Neural cell (in vitro differentiated cells): ENCODE results near the gene KRT76. TPM values are rescaled to one million over a fixed set of nuclear protein-coding genes. Genes with fewer than 3 reads are reported as not detected.

Experiments used
- H2AFZ ChIP-seq: fragments of 200-600, 300-800 bp; sonication (generic), shearing (Covaris generic); 2 replicates; pipeline ENCODE4 v1.6.0; 2014; ENCODE audit warnings: low read depth, mild to moderate bottlenecking, antibody characterized with exemption, low read length, moderate library complexity
- H3F3A ChIP-seq: fragments of 200-600 bp; shearing (Covaris generic); 2 replicates; pipeline ENCODE4 v1.6.1; 2016; ENCODE audit warnings: mild to moderate bottlenecking, moderate library complexity, mixed read lengths, antibody characterized with exemption, low read length; ENCODE audit not compliant: insufficient read depth, poor library complexity, severe bottlenecking
- H3K27ac ChIP-seq: fragments of 200-600, 300-800 bp; sonication (generic), shearing (Covaris generic); 2 replicates; pipeline ENCODE4 v1.5.1; 2014; ENCODE audit warnings: mild to moderate bottlenecking, low read length, moderate library complexity
- H3K27me3 ChIP-seq: fragments of 300-800, 200-600 bp; sonication (generic), shearing (Covaris generic); 2 replicates; pipeline ENCODE4 v1.6.0; 2014; ENCODE audit warnings: mild to moderate bottlenecking, low read depth, low read length, moderate library complexity; ENCODE audit not compliant: insufficient read depth
- H3K36me3 ChIP-seq: fragments of 300-800, 200-600 bp; sonication (generic), shearing (Covaris generic); 2 replicates; pipeline ENCODE4 v1.5.1; 2014; ENCODE audit warnings: mild to moderate bottlenecking, antibody characterized with exemption, low read length, moderate library complexity; ENCODE audit not compliant: insufficient read depth
- H3K4me2 ChIP-seq: fragments of 300-800, 200-600 bp; sonication (generic), shearing (Covaris generic); 2 replicates; pipeline ENCODE4 v1.6.0; 2014; ENCODE audit warnings: mild to moderate bottlenecking, low read length
- H3K4me3 ChIP-seq: fragments of 300-800, 200-600 bp; sonication (generic), shearing (Covaris generic); 2 replicates; pipeline ENCODE4 v1.5.1; 2014; ENCODE audit warnings: mild to moderate bottlenecking, low read length, moderate library complexity
- H3K79me2 ChIP-seq: fragments of 200-600 bp; shearing (Covaris generic); replicated peaks from 2 replicates; pipeline ENCODE4 v1.6.0; 2014; ENCODE audit warnings: mild to moderate bottlenecking, low read length, moderate library complexity; ENCODE audit not compliant: insufficient read depth
- H3K9ac ChIP-seq: fragments of 300-800, 200-600 bp; sonication (generic), shearing (Covaris generic); 2 replicates; pipeline ENCODE4 v1.6.1; 2016; ENCODE audit warnings: mild to moderate bottlenecking, low read length, mixed read lengths
- H3K9me2 ChIP-seq: fragments of 200-600 bp; shearing (Covaris generic); 2 replicates; pipeline ENCODE4 v1.6.1; 2016; ENCODE audit warnings: mild to moderate bottlenecking, low read length, mixed read lengths; ENCODE audit not compliant: insufficient read depth
- H3K9me3 ChIP-seq: fragments of 200-600, 300-800 bp; sonication (generic), shearing (Covaris generic); 2 replicates; pipeline ENCODE4 v1.6.1; 2016; ENCODE audit warnings: mild to moderate bottlenecking, mixed run types, low read length, moderate library complexity, mixed read lengths
- H4K20me1 ChIP-seq: fragments of 200-600 bp; shearing (Covaris generic); 2 replicates; pipeline ENCODE4 v1.6.1; 2016; ENCODE audit warnings: mild to moderate bottlenecking, mixed run types; ENCODE audit not compliant: insufficient read depth
- CTCF ChIP-seq: fragments of 450-650 bp; IDR thresholded peaks from 2 replicates; pipeline ENCODE4 v1.5.1; 2014; ENCODE audit warnings: antibody characterized with exemption, mild to moderate bottlenecking, moderate library complexity; ENCODE audit not compliant: poor library complexity, severe bottlenecking
- EP300 ChIP-seq: fragments of 450-650 bp; conservative IDR thresholded peaks from 2 replicates; pipeline ENCODE4 v1.6.1; 2014; ENCODE audit warnings: antibody characterized with exemption, mild to moderate bottlenecking, moderate library complexity; ENCODE audit not compliant: poor library complexity, severe bottlenecking
- EZH2 ChIP-seq: fragments of 200-600, 300-800 bp; shearing (Covaris generic), sonication (generic); IDR thresholded peaks from 2 replicates; pipeline ENCODE4 v1.6.1; 2014; ENCODE audit warnings: antibody characterized with exemption, low read length, borderline replicate concordance, mild to moderate bottlenecking; ENCODE audit not compliant: insufficient read depth, poor library complexity, severe bottlenecking
- MXI1 ChIP-seq: fragments of 450-650 bp; conservative IDR thresholded peaks from 2 replicates; pipeline ENCODE4 v1.6.1; 2014; ENCODE audit warnings: antibody characterized with exemption, mild to moderate bottlenecking; ENCODE audit not compliant: poor library complexity, severe bottlenecking
- POLR2AphosphoS5 ChIP-seq: IDR thresholded peaks from 2 replicates; pipeline ENCODE4 v1.6.1; 2012
- RAD21 ChIP-seq: fragments of 450-650 bp; conservative IDR thresholded peaks from 2 replicates; pipeline ENCODE4 v1.6.1; 2014; ENCODE audit warnings: antibody characterized with exemption, mild to moderate bottlenecking, moderate library complexity
- SMC3 ChIP-seq: fragments of 450-650 bp; conservative IDR thresholded peaks from 2 replicates; pipeline ENCODE4 v1.6.1; 2014; ENCODE audit warnings: antibody characterized with exemption, mild to moderate bottlenecking, moderate library complexity; ENCODE audit not compliant: poor library complexity
- TAF1 ChIP-seq: IDR thresholded peaks from 2 replicates; pipeline ENCODE4 v1.6.1; 2012; ENCODE audit warnings: low read depth
- polyA plus RNA-seq: library from polyadenylated mRNA; depleted of rRNA; stranded (reverse); fragments of >200 nt; gene quantifications from 2 replicates; pipeline ENCODE4 v1.2.3, GENCODE V29; 2014
- TF ChIP-seq, protein P1 (sequence below): IDR thresholded peaks from 2 replicates; pipeline ENCODE4 v1.6.1; 2012; ENCODE audit warnings: borderline replicate concordance

Gene KRT76
- polyA plus RNA-seq, 1 donor from 2014 or later: not detected

DNA sequence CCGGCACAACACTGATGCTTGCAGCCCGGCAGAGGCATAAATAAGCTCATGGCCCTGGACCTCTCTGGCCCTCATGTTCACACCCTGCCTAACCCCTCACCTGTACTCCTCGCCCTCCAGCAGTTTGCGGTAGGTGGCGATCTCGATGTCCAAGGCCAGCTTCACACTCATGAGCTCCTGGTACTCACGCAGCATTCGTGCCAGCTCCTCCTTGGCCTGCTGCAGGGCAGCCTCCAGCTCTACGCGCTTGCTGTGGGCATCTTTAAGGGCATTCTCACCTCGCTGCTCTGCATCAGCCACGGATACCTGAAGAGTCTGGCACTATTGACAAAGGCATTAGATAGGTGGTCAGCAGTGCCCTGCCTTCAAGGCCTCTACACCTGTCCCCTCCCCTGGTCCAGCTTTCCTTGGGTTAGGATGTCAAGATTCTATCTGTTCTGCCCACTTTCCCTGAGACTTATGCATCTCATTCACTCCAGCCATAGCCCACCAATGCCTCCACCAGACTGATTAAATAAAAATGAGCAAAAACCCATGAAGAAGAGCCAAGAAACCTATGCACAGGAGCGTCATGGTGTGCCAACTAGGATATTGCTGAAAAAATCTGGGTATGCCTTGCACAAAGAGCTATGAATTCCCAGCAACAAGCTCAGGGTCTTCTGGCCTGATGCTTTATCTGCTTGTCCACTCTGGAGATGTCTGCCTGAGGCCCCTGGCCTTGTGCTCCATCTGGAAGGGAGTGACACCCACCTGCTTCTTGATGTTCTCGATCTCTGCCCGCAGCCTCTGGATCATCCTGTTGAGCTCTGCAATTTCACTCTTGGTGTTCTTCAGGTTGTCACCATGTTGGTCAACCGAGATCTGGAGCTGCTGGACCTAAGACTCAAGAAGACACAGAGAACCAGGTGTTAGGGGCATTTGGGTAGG lies 30.7 kb upstream of the KRT76 start:
- Histone ChIP-seq H3K36me3 (no peaks in the 10 kb centered on the region), H3K4me3 (no peak overlapping the region), H3K27me3 (no peaks in the 10 kb centered on the region), H3F3A (no peaks in the 10 kb centered on the region), H3K79me2 (no peaks in the 10 kb centered on the region), H3K9me2 (no peaks in the 10 kb centered on the region), H3K9me3 (no peaks in the 10 kb centered on the region), H3K9ac (no peak overlapping the region), H4K20me1 (no peaks in the 10 kb centered on the region), H2AFZ (no peak overlapping the region), H3K27ac (no peak overlapping the region), H3K4me2 (no peak overlapping the region)
- TF ChIP-seq CTCF (no peak), EZH2 (no peak), MXI1 (no peak), EP300 (no peak), TAF1 (no peak), RAD21 (no peak), SMC3 (no peak), POLR2AphosphoS5 (no peak)
- TF ChIP-seq, protein P1, sequence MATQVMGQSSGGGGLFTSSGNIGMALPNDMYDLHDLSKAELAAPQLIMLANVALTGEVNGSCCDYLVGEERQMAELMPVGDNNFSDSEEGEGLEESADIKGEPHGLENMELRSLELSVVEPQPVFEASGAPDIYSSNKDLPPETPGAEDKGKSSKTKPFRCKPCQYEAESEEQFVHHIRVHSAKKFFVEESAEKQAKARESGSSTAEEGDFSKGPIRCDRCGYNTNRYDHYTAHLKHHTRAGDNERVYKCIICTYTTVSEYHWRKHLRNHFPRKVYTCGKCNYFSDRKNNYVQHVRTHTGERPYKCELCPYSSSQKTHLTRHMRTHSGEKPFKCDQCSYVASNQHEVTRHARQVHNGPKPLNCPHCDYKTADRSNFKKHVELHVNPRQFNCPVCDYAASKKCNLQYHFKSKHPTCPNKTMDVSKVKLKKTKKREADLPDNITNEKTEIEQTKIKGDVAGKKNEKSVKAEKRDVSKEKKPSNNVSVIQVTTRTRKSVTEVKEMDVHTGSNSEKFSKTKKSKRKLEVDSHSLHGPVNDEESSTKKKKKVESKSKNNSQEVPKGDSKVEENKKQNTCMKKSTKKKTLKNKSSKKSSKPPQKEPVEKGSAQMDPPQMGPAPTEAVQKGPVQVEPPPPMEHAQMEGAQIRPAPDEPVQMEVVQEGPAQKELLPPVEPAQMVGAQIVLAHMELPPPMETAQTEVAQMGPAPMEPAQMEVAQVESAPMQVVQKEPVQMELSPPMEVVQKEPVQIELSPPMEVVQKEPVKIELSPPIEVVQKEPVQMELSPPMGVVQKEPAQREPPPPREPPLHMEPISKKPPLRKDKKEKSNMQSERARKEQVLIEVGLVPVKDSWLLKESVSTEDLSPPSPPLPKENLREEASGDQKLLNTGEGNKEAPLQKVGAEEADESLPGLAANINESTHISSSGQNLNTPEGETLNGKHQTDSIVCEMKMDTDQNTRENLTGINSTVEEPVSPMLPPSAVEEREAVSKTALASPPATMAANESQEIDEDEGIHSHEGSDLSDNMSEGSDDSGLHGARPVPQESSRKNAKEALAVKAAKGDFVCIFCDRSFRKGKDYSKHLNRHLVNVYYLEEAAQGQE: no peak

DNA sequence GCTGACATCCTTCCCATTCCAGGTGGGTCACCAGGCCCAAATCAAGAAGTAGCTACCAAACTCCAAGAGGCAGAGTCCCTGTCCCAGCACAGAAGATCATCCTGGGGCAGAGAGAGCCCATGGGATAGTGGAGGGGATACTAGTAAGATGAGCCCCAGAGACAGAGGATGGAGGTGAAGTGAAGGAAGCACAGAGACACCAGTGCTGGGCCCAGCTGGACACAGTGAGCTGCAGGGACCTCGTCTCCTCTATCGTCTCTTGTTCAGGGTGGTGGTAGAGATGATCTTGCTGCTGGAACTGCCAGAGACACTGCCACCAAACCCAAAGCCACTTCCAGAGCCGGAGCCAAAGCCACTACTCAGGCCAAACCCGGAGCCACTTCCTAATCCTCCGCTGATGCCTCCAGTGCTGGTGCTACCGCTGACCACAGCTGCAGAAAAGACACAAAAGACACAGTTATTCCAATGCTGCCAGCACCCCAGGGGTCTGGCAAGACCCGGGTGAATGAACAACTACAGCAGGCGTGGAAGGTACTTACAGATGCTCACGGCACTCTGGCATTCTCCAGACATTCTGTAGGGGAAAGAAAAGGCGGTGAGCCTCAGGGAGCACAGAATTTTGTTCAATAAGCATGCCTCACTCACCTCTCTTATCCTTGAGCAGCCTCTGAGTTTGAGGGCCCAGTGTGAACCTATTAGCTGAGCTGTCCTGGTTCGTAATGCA lies 29.8 kb upstream of the KRT76 start:
- H3F3A ChIP-seq: no peaks in the 10 kb centered on the region
- H3K79me2 ChIP-seq: no peaks in the 10 kb centered on the region
- no peaks in the 10 kb centered on the region for H3K36me3 ChIP-seq
- no peaks in the 10 kb centered on the region for H3K9me2 ChIP-seq
- no peak overlapping the region for H3K4me3 ChIP-seq
- H3K9me3 ChIP-seq: no peaks in the 10 kb centered on the region
- H3K4me2 ChIP-seq: no peak overlapping the region
- no peaks in the 10 kb centered on the region for H4K20me1 ChIP-seq
- H3K27ac ChIP-seq: no peak overlapping the region
- H3K27me3 ChIP-seq: no peaks in the 10 kb centered on the region
- TF ChIP-seq MXI1 (no peak), SMC3 (no peak), POLR2AphosphoS5 (no peak), RAD21 (no peak), EP300 (no peak), EZH2 (no peak), TAF1 (no peak), CTCF (no peak)
- TF ChIP-seq, protein P1: no peak
- H2AFZ ChIP-seq: no peak overlapping the region
- H3K9ac ChIP-seq: no peak overlapping the region
